Spleen (tissue), 11 donors: ENCODE results near the gene RHBDF2. TPM values are rescaled to one million over a fixed set of nuclear protein-coding genes. Genes with fewer than 3 reads are reported as not detected.
"Not testable (repeated sequence)": the region's sequence is repeated elsewhere in the genome, so short reads cannot be mapped to it uniquely, and the experiment has no call there.

Source experiments
- DNase-seq: peaks from one replicate; pipeline ENCODE4 v3.0.0-alpha.2; 2020
- H3K27ac ChIP-seq, 8 donors: fragments of 200-600 bp; sonication (generic) in 7 of 8; 1 replicate in 4 of 8; 2 replicates in 4 of 8; pipeline versions ENCODE4 v1.5.0 to v1.8.0; 2016 to 2021; ENCODE audit warnings: inconsistent platforms in 4 of 8, mild to moderate bottlenecking in 4 of 8, moderate library complexity in 1 of 8
- H3K27me3 ChIP-seq, 7 donors: fragments of 200-600 bp; sonication (generic) in 6 of 7; replicated peaks in 1 of 7; 1 replicate in 4 of 7; 2 replicates in 3 of 7; pipeline versions ENCODE4 v1.5.0 to v1.8.0; 2016 to 2021; ENCODE audit warnings: inconsistent platforms in 3 of 7, mild to moderate bottlenecking in 1 of 7
- H3K36me3 ChIP-seq, 6 donors: fragments of 200-600 bp; sonication (generic) in 5 of 6; 1 replicate in 4 of 6; 2 replicates in 2 of 6; pipeline versions ENCODE4 v1.5.0 to v1.8.0; 2016 to 2021; ENCODE audit warnings: inconsistent platforms in 2 of 6
- H3K4me1 ChIP-seq, 6 donors: fragments of 200-600 bp; sonication (generic) in 5 of 6; 1 replicate in 3 of 6; 2 replicates in 3 of 6; pipeline versions ENCODE4 v1.5.0 to v1.8.0; 2016 to 2021; ENCODE audit warnings: inconsistent platforms in 3 of 6
- H3K4me3 ChIP-seq, 8 donors: fragments of 200-600 bp; sonication (generic) in 7 of 8; 1 replicate in 4 of 8; 2 replicates in 4 of 8; pipeline versions ENCODE4 v1.5.0 to v1.8.0; 2016 to 2021; ENCODE audit warnings: inconsistent platforms in 4 of 8, mild to moderate bottlenecking in 4 of 8, moderate library complexity in 2 of 8
- H3K9me3 ChIP-seq, 8 donors: fragments of 200-600 bp; sonication (generic) in 7 of 8; 1 replicate in 4 of 8; 2 replicates in 4 of 8; pipeline versions ENCODE4 v1.5.0 to v1.8.0; 2016 to 2021; ENCODE audit warnings: inconsistent platforms in 4 of 8
- CTCF ChIP-seq, 11 experiments: fragments of 200-600 bp in 7 of 11; fragments of 450-650 bp in 4 of 11; sonication (generic) in 4 of 11; IDR thresholded peaks in 8 of 11; conservative IDR thresholded peaks in 3 of 11; 1 replicate in 7 of 11; 2 replicates in 4 of 11; pipeline versions ENCODE4 v1.4.0 to v1.8.0; 2016 to 2021; ENCODE audit warnings: antibody characterized with exemption in 11 of 11, inconsistent platforms in 4 of 11, mild to moderate bottlenecking in 1 of 11
- POLR2A ChIP-seq, 3 donors: fragments of 450-650 bp; IDR thresholded peaks; one replicate each; pipeline ENCODE4 v1.5.1; 2017; ENCODE audit warnings: antibody characterized with exemption in 3 of 3, mild to moderate bottlenecking in 1 of 3
- POLR2AphosphoS5 ChIP-seq, 3 donors: sonication (generic); formaldehyde crosslinking; IDR thresholded peaks; one replicate each; pipeline ENCODE4 v1.5.1; 2017; ENCODE audit warnings: antibody characterized with exemption in 3 of 3
- WGBS, 5 donors: extraction: QIAGEN DNeasy Blood & Tissue Kit in 3 of 5; methylation state at CpG; one replicate each; pipeline versions ENCODE4 v1.1.5 to v1.1.7; 2013 to 2018; 5-methylcytosine and 5-hydroxymethylcytosine counted together
- intact Hi-C: fragments of 100-400 bp; cut with DNase I; formaldehyde crosslinking; loops from one replicate; pipeline ENCODE4 v1.15.0; 2023; ENCODE audit warnings: low total_unique reads
- polyA plus RNA-seq, 3 donors: library from polyadenylated mRNA; stranded (reverse); fragments of 200-250 nt; gene quantifications; one replicate each; pipeline ENCODE4 v1.2.1, GENCODE V29; 2013
- total RNA-seq, 7 donors: library from RNA; depleted of rRNA in 3 of 7; stranded (reverse); fragments of >200 nt in 3 of 7; fragmentation: NEBNext Ultra II Directional in 4 of 7; extraction: Animal tissue kit (Norgen Biotek cat#: 25700) in 4 of 7; gene quantifications; one replicate each; pipeline versions ENCODE4 v1.1.0 to v1.2.1, GENCODE V29; 2016 to 2021
- donor health status: healthy with polysubstance abuse.
- donor health status: DM: no; HTN: no; CAD: no; lungs with moderate emphysema.
- donor health status: DM: no; HTN: no; CAD: no.
- donor health status: Bipolar disorder and iron deficiency.
- donor health status: healthy.
- donor health status: DM: no; HTN: no; CAD: no.
- donor health status: DM: yes; HTN: yes; CAD: no.

Gene RHBDF2
- total and polyA plus RNA-seq, 10 donors, result 31.4 to 147 (median 97.9) TPM

- Histone ChIP-seq H3K9me3 (no peaks in the 10 kb centered on the region), H3K4me3 (peak overlapping the region in 2 of 8 donors; percentile 40 to 66), H3K27me3 (peaks cover 0 to 11% (median 0%) of the 10 kb centered on the region in 7 donors), H3K36me3 (no peaks in the 10 kb centered on the region), H3K4me1 (peaks cover 37 to 77% (median 58%) of the 10 kb centered on the region in 6 donors), H3K27ac (peak overlapping the region; percentile 80 to 99 (median 92))
- peak; percentile 84 for DNase-seq
- 48 to 56% (median 52%) methylated on average over 16 to 20 of the region's 20 CpGs for WGBS, 5 donors
- TF ChIP-seq POLR2AphosphoS5 (IDR thresholded peaks at IDR 0.05), result peak; percentile 47 to 75 (median 70)
- no peak for TF ChIP-seq POLR2A (IDR thresholded peaks at IDR 0.05)
- intact Hi-C loops, result no loop called here
Measured at GRCh38 chr17:76529224-76530094, 28.2 kb upstream of the RHBDF2 start.

- DNase-seq, result peak; percentile 84
- no peaks in the 10 kb centered on the region for H3K36me3 ChIP-seq
- TF ChIP-seq POLR2AphosphoS5 (IDR thresholded peaks at IDR 0.05) (peak in 1 of 3 donors; percentile 8), POLR2A (IDR thresholded peaks at IDR 0.05) (no peak), CTCF (IDR thresholded peaks at IDR 0.05 in 8 of 11, conservative IDR thresholded peaks at IDR 0.05 in 3 of 11) (peak in 2 of 11 experiments; percentile 11 to 25)
- WGBS, 5 donors, result 50 to 58% (median 53%) methylated on average over 31 of the region's 31 CpGs
- H3K27me3 ChIP-seq, result peaks cover 0 to 11% (median 0%) of the 10 kb centered on the region in 7 donors
- peak overlapping the region in 7 of 8 donors; percentile 22 to 66 (median 37) for H3K4me3 ChIP-seq
- H3K9me3 ChIP-seq, result no peaks in the 10 kb centered on the region
- H3K4me1 ChIP-seq, result peaks cover 37 to 85% (median 62%) of the 10 kb centered on the region in 6 donors
- H3K27ac ChIP-seq, result peak overlapping the region; percentile 80 to 99 (median 92)
- intact Hi-C loops, result no loop called here
Measured at GRCh38 chr17:76528528-76529223, 27.5 kb upstream of the RHBDF2 start.

- H3K36me3 ChIP-seq, result no peaks in the 10 kb centered on the region
- WGBS, 5 donors, result 32 to 62% (median 53%) methylated on average over 7 to 15 of the region's 15 CpGs
- peak; percentile 88 for DNase-seq
- H3K4me1 ChIP-seq, result peaks cover 39 to 91% (median 67%) of the 10 kb centered on the region in 6 donors
- H3K27me3 ChIP-seq, result peaks cover 0 to 14% (median 0%) of the 10 kb centered on the region in 7 donors
- H3K27ac ChIP-seq, result peak overlapping the region; percentile 80 to 99 (median 92)
- intact Hi-C loops, result no loop called here
- H3K9me3 ChIP-seq, result no peaks in the 10 kb centered on the region
- H3K4me3 ChIP-seq, result peak overlapping the region in 7 of 8 donors; percentile 22 to 66 (median 37)
- TF ChIP-seq POLR2AphosphoS5 (IDR thresholded peaks at IDR 0.05), result peak in 1 of 3 donors; percentile 24
- no peak for TF ChIP-seq POLR2A (IDR thresholded peaks at IDR 0.05)
- no peak for TF ChIP-seq CTCF (IDR thresholded peaks at IDR 0.05 in 8 of 11, conservative IDR thresholded peaks at IDR 0.05 in 3 of 11)
Measured at GRCh38 chr17:76528156-76528527, 26.9 kb upstream of the RHBDF2 start.

GRCh38 chr17:76527430-76528111 is 26.3 kb upstream of the RHBDF2 start:
- 11 to 15% (median 14%) methylated on average over 21 to 26 of the region's 26 CpGs for WGBS, 5 donors
- Histone ChIP-seq H3K27ac (peak overlapping the region; percentile 80 to 99 (median 92)), H3K4me1 (peaks cover 39 to 95% (median 71%) of the 10 kb centered on the region in 6 donors), H3K9me3 (no peaks in the 10 kb centered on the region), H3K27me3 (peaks cover 0 to 20% (median 0%) of the 10 kb centered on the region in 7 donors), H3K4me3 (peak overlapping the region in 7 of 8 donors; percentile 22 to 66 (median 37)), H3K36me3 (no peaks in the 10 kb centered on the region)
- no peak for TF ChIP-seq POLR2A (IDR thresholded peaks at IDR 0.05)
- peak in 8 of 11 experiments; percentile 6 to 49 (median 38) for TF ChIP-seq CTCF (IDR thresholded peaks at IDR 0.05 in 8 of 11, conservative IDR thresholded peaks at IDR 0.05 in 3 of 11)
- peak; percentile 82 to 91 (median 89) for TF ChIP-seq POLR2AphosphoS5 (IDR thresholded peaks at IDR 0.05)
- intact Hi-C loops, result no loop called here
- DNase-seq, result peak; percentile 95

- H3K36me3 ChIP-seq, DNase-seq, intact Hi-C loops, H3K9me3 ChIP-seq: not testable (repeated sequence)
- H3K27me3 ChIP-seq, result peaks cover 0 to 23% (median 0%) of the 10 kb centered on the region in 7 donors
- H3K4me3 ChIP-seq, result peak overlapping the region in 1 of 8 donors; percentile 66
- 69 to 74% (median 72%) methylated on average over 8 to 9 of the region's 9 CpGs for WGBS, 5 donors
- peak overlapping the region; percentile 80 to 99 (median 92) for H3K27ac ChIP-seq
- H3K4me1 ChIP-seq, result peaks cover 39 to 92% (median 71%) of the 10 kb centered on the region in 6 donors
Measured at GRCh38 chr17:76527016-76527415, 25.8 kb upstream of the RHBDF2 start.

- H3K9me3 ChIP-seq, H3K4me3 ChIP-seq, intact Hi-C loops, DNase-seq, H3K36me3 ChIP-seq: not testable (repeated sequence)
- WGBS, 5 donors, result 84 to 93% (median 84%) methylated on average over 8 of the region's 8 CpGs
- Histone ChIP-seq H3K27ac (peak overlapping the region in 5 of 8 donors; percentile 55 to 67 (median 60)), H3K4me1 (peaks cover 29 to 77% (median 59%) of the 10 kb centered on the region in 6 donors), H3K27me3 (peaks cover 0 to 23% (median 0%) of the 10 kb centered on the region in 7 donors)
Measured at GRCh38 chr17:76525513-76525833, 24.2 kb upstream of the RHBDF2 start.
